IMR-90 (cell line): ENCODE data around the gene ANKRD65. TPM values are rescaled to one million over a fixed set of nuclear protein-coding genes. Genes with fewer than 3 reads are reported as not detected.

Experiments used
- ATAC-seq: fragments of 200-7000 bp; cut with Tn5 transposase; 2 replicates; pipeline ENCODE4 v1.9.1; 2020; ENCODE audit warnings: low read depth, mild to moderate bottlenecking, moderate library complexity
- BruUV-seq: library from RNA; stranded (reverse); fragments of 400-500 nt; replicated peaks from 2 replicates; lab custom pipeline; 2021; lab: Mats Ljungman, UMichigan
- CTCF ChIA-PET: fragments of 300-600 bp; formaldehyde crosslinking; extraction: SDS; loops from one replicate; lab custom pipeline; 2021; ENCODE audit warnings: antibody characterized with exemption; lab: Yijun Ruan, JAX
- POLR2A ChIA-PET: fragments of 300-600 bp; sonication (Branson Sonifier 250); formaldehyde crosslinking; loops from one replicate; lab custom pipeline; 2022; ENCODE audit warnings: antibody characterized with exemption; ENCODE audit not compliant: unreplicated experiment; lab: Charles Lee
- DNase-seq: peaks from one replicate; pipeline ENCODE4 v3.0.0; 2013
- H2AFZ ChIP-seq: replicated peaks from 2 replicates; pipeline ENCODE3; 2013; ENCODE audit warnings: low read length, mild to moderate bottlenecking; ENCODE audit not compliant: poor library complexity
- H2AK5ac ChIP-seq: 2 replicates; pipeline ENCODE4 v1.6.1; 2013; ENCODE audit warnings: low read depth, low read length, inconsistent platforms
- H2AK9ac ChIP-seq: replicated peaks from 2 replicates; pipeline ENCODE3; 2013; ENCODE audit warnings: mild to moderate bottlenecking, low read depth, low read length, moderate library complexity; ENCODE audit not compliant: poor library complexity
- H2BK120ac ChIP-seq: 2 replicates; pipeline ENCODE4 v1.6.1; 2013; ENCODE audit warnings: low read depth, low read length, inconsistent platforms
- H2BK15ac ChIP-seq: 3 replicates; pipeline ENCODE4 v1.6.1; 2013; ENCODE audit warnings: low read depth, low read length, inconsistent platforms
- H2BK20ac ChIP-seq: 2 replicates; pipeline ENCODE4 v1.6.1; 2013; ENCODE audit warnings: low read depth, mild to moderate bottlenecking, inconsistent platforms, low read length, moderate library complexity
- H2BK5ac ChIP-seq: 2 replicates; pipeline ENCODE4 v1.6.1; 2013; ENCODE audit warnings: mild to moderate bottlenecking, low read depth, low read length, inconsistent platforms; ENCODE audit not compliant: poor library complexity, severe bottlenecking
- H3K14ac ChIP-seq: replicated peaks from 2 replicates; pipeline ENCODE4 v1.6.1; 2013; ENCODE audit warnings: low read depth, low read length, inconsistent platforms
- H3K18ac ChIP-seq: 2 replicates; pipeline ENCODE4 v1.6.1; 2013; ENCODE audit warnings: low read depth, low read length, control low read depth
- H3K23ac ChIP-seq: 2 replicates; pipeline ENCODE4 v1.6.1; 2013; ENCODE audit warnings: low read depth, low read length, inconsistent platforms
- H3K27ac ChIP-seq: 2 replicates; pipeline ENCODE4 v1.5.1; 2013; ENCODE audit warnings: mild to moderate bottlenecking, control low read depth, low read length; ENCODE audit not compliant: insufficient read depth
- H3K27me3 ChIP-seq: 2 replicates; pipeline ENCODE4 v1.6.1; 2013; ENCODE audit warnings: low read length; ENCODE audit not compliant: control insufficient read depth, insufficient read depth
- H3K36me3 ChIP-seq: 2 replicates; pipeline ENCODE4 v1.6.1; 2013; ENCODE audit warnings: low read length, mixed read lengths; ENCODE audit not compliant: control insufficient read depth, insufficient read depth
- H3K4ac ChIP-seq: 2 replicates; pipeline ENCODE4 v1.6.1; 2013; ENCODE audit warnings: low read depth, low read length, inconsistent platforms
- H3K4me1 ChIP-seq: 2 replicates; pipeline ENCODE4 v1.6.1; 2013; ENCODE audit warnings: low read length, mixed read lengths; ENCODE audit not compliant: control insufficient read depth, insufficient read depth
- H3K4me2 ChIP-seq: 2 replicates; pipeline ENCODE4 v1.6.1; 2013; ENCODE audit warnings: low read depth, mild to moderate bottlenecking, control low read depth, low read length, moderate library complexity
- H3K4me3 ChIP-seq: 2 replicates; pipeline ENCODE4 v1.5.1; 2013; ENCODE audit warnings: low read depth, mild to moderate bottlenecking, control low read depth, low read length, moderate library complexity; ENCODE audit not compliant: insufficient read depth
- H3K56ac ChIP-seq: 2 replicates; pipeline ENCODE4 v1.6.1; 2013; ENCODE audit warnings: low read length, inconsistent platforms; ENCODE audit not compliant: insufficient read depth; ENCODE audit errors: extremely low read depth
- H3K79me1 ChIP-seq, 2 experiments: 2 replicates each; pipeline ENCODE4 v1.6.1; 2013; ENCODE audit warnings: low read length in 2 of 2, inconsistent platforms in 1 of 2, low read depth in 1 of 2
- H3K9ac ChIP-seq: 2 replicates; pipeline ENCODE4 v1.6.1; 2013; ENCODE audit warnings: low read depth, low read length, control low read depth
- H3K9me1 ChIP-seq: 2 replicates; pipeline ENCODE4 v1.6.1; 2013; ENCODE audit warnings: low read length, inconsistent platforms; ENCODE audit not compliant: insufficient read depth
- H3K9me3 ChIP-seq: 2 replicates; pipeline ENCODE4 v1.6.1; 2013; ENCODE audit warnings: low read length; ENCODE audit not compliant: control insufficient read depth, insufficient read depth
- H4K20me1 ChIP-seq: 2 replicates; pipeline ENCODE4 v1.6.1; 2013; ENCODE audit warnings: low read length, inconsistent platforms; ENCODE audit not compliant: insufficient read depth
- H4K5ac ChIP-seq: 2 replicates; pipeline ENCODE4 v1.6.1; 2013; ENCODE audit warnings: mild to moderate bottlenecking, low read depth, low read length, control low read depth
- H4K8ac ChIP-seq, 2 experiments: 2 replicates each; pipeline ENCODE4 v1.6.1; 2013; ENCODE audit warnings: low read depth in 2 of 2, low read length in 2 of 2, control low read depth in 1 of 2, inconsistent platforms in 1 of 2
- H4K91ac ChIP-seq: 2 replicates; pipeline ENCODE4 v1.6.1; 2013; ENCODE audit warnings: low read depth, low read length, inconsistent platforms; ENCODE audit not compliant: insufficient read depth
- CEBPB ChIP-seq: IDR thresholded peaks from 2 replicates; pipeline ENCODE4 v1.6.1; 2012; ENCODE audit warnings: low read depth, low read length, improper control_type of control experiment
- CHD1 ChIP-seq: IDR thresholded peaks from 2 replicates; pipeline ENCODE4 v1.6.1; 2012; ENCODE audit warnings: low read depth, low read length, improper control_type of control experiment
- ELK1 ChIP-seq: fragments of 150-350 bp; IDR thresholded peaks from 2 replicates; pipeline ENCODE4 v1.6.1; 2016; ENCODE audit warnings: low read depth, mild to moderate bottlenecking, low read length, moderate library complexity, borderline replicate concordance
- FOS ChIP-seq: fragments of 150-350 bp; IDR thresholded peaks from 2 replicates; pipeline ENCODE4 v1.6.1; 2016; ENCODE audit warnings: low read depth, low read length
- MAFK ChIP-seq: IDR thresholded peaks from 2 replicates; pipeline ENCODE4 v1.6.1; 2012; ENCODE audit warnings: low read depth, low read length, improper control_type of control experiment
- MAZ ChIP-seq: IDR thresholded peaks from 2 replicates; pipeline ENCODE4 v1.6.1; 2012; ENCODE audit warnings: low read depth, mild to moderate bottlenecking, low read length, improper control_type of control experiment, moderate library complexity, borderline replicate concordance
- NFE2L2 ChIP-seq: fragments of 150-350 bp; IDR thresholded peaks from 2 replicates; pipeline ENCODE4 v1.6.1; 2016; ENCODE audit warnings: low read depth, mild to moderate bottlenecking, low read length
- POLR2A ChIP-seq: IDR thresholded peaks from 2 replicates; pipeline ENCODE4 v1.6.1; 2012; ENCODE audit warnings: mild to moderate bottlenecking, low read depth, low read length
- RAD21 ChIP-seq: IDR thresholded peaks from 2 replicates; pipeline ENCODE4 v1.6.1; 2012; ENCODE audit warnings: low read length, improper control_type of control experiment
- RCOR1 ChIP-seq: IDR thresholded peaks from 2 replicates; pipeline ENCODE4 v1.6.1; 2012; ENCODE audit warnings: mild to moderate bottlenecking, low read length, improper control_type of control experiment; ENCODE audit not compliant: insufficient replicate concordance
- RFX5 ChIP-seq: IDR thresholded peaks from 2 replicates; pipeline ENCODE4 v1.8.0; 2012; ENCODE audit warnings: low read depth, mild to moderate bottlenecking, low read length, moderate library complexity
- SMC3 ChIP-seq: fragments of 150-350 bp; IDR thresholded peaks from 2 replicates; pipeline ENCODE4 v1.6.1; 2016; ENCODE audit warnings: low read depth, mild to moderate bottlenecking, antibody characterized with exemption, low read length, moderate library complexity
- USF2 ChIP-seq: fragments of 150-350 bp; IDR thresholded peaks from 2 replicates; pipeline ENCODE4 v1.6.1; 2017; ENCODE audit warnings: mild to moderate bottlenecking, antibody characterized with exemption, low read length, low read depth
- WGBS, 2 experiments: methylation state at CpG; one replicate each; pipeline versions ENCODE4 v1.1.5 to v1.1.7; 2013; ENCODE audit warnings: missing lambda C conversion rate in 2 of 2; ENCODE audit not compliant: insufficient read length in 1 of 2; ENCODE audit errors: extremely low coverage in 2 of 2; 5-methylcytosine and 5-hydroxymethylcytosine counted together
- dilution Hi-C: fragments of 300-500 bp; cut with HindIII; formaldehyde crosslinking; loops from one replicate; pipeline ENCODE4 v1.14.3; 2018; ENCODE audit warnings: low sequenced_read_pairs; ENCODE audit not compliant: unreplicated experiment
- in situ Hi-C: fragments of 300-500 bp; cut with MboI; formaldehyde crosslinking; loops from 3 replicates; pipeline ENCODE4 v1.14.3; 2019; ENCODE audit warnings: low sequenced_read_pairs, inconsistent platforms, mixed read lengths
- intact Hi-C: fragments of 100-400 bp; cut with micrococcal nuclease; formaldehyde crosslinking; loops from 2 replicates; pipeline ENCODE4 v1.10.0; 2022
- polyA plus RNA-seq, 3 experiments: library from polyadenylated mRNA; depleted of rRNA; stranded (reverse); fragments of >200 nt; gene quantifications; 2 replicates each; pipeline ENCODE4 v1.2.3, GENCODE V29; 2012; ENCODE audit warnings: low replicate concordance in 1 of 3
- total RNA-seq: library from RNA; depleted of rRNA; stranded (reverse); fragments of >200 nt; gene quantifications from 2 replicates; pipeline ENCODE4 v1.2.3, GENCODE V29; 2012

The ANKRD65 gene
- total and polyA plus RNA-seq, 2 of the 4 experiments (the other 2 are of a cell fraction) = 0.09 TPM; not detected in 1

GRCh38 chr1:1400576-1401456 is 20.3 kb downstream of the ANKRD65 start:
- peak overlapping the region; percentile 99 for H2AK9ac ChIP-seq
- no peak overlapping the region for H2BK15ac ChIP-seq
- H3K4me2 ChIP-seq = peak overlapping the region; percentile 93
- peak overlapping the region; percentile 96 for H3K4ac ChIP-seq
- no peak for ATAC-seq
- peak overlapping the region; percentile 5 to 93; a peak in 3 of 4 replicates for H4K8ac ChIP-seq
- dilution Hi-C loops (no loop called here), in situ Hi-C loops (no loop called here), intact Hi-C loops (no loop called here)
- H3K9ac ChIP-seq = peak overlapping the region; percentile 97
- H2AFZ ChIP-seq = peak overlapping the region; percentile 94
- peak overlapping the region; percentile 84 for H4K5ac ChIP-seq
- peaks cover 53% of the 10 kb centered on the region for H3K36me3 ChIP-seq
- H4K20me1 ChIP-seq = peaks cover 28% of the 10 kb centered on the region; the same call in 1 of the 2 replicates
- no peaks in the 10 kb centered on the region for H3K27me3 ChIP-seq
- DNase-seq = peak; percentile 23
- peaks cover 11% of the 10 kb centered on the region for H3K9me1 ChIP-seq
- H3K18ac ChIP-seq = no peak overlapping the region
- H4K91ac ChIP-seq = no peak overlapping the region
- WGBS, 2 experiments = 94% methylated on average over 13 of the region's 22 CpGs; no CpG with 5 or more reads in 1 of the 2 experiments
- H3K4me3 ChIP-seq = peak overlapping the region; percentile 93
- H3K79me1 ChIP-seq = peaks cover 22 to 66% of the 10 kb centered on the region in 2 experiments
- peak overlapping the region; percentile 92 for H3K27ac ChIP-seq
- H2AK5ac ChIP-seq = peak overlapping the region; percentile 97
- no peak overlapping the region for H2BK20ac ChIP-seq
- H2BK5ac ChIP-seq = peak overlapping the region; percentile 77
- H3K56ac ChIP-seq = 0 out of 2 replicates have a peak overlapping the region, but pooled peaks have one; percentile 24
- no peak overlapping the region for H2BK120ac ChIP-seq
- H3K14ac ChIP-seq = peak overlapping the region; percentile 99; the same call in 1 of the 2 replicates
- no peaks in the 10 kb centered on the region for H3K9me3 ChIP-seq
- BruUV-seq = no TSS peak
- H3K23ac ChIP-seq = peak overlapping the region; percentile 98; the same call in 1 of the 2 replicates
- CTCF ChIA-PET = interaction anchor here (1.1 kb wide), 1 partner anchor 40 kb away, joined by 6 read pairs; no protein-coding TSS in a partner anchor
- H3K4me1 ChIP-seq = peaks cover 12% of the 10 kb centered on the region
- POLR2A ChIA-PET = interaction anchor here (0.9 to 1.0 kb wide), 2 partner anchors 10 to 31 kb away, joined by 3 read pairs; no protein-coding TSS in a partner anchor
- TF ChIP-seq RFX5 (no peak), CEBPB (no peak), FOS (no peak), MAZ (no peak), USF2 (no peak), NFE2L2 (no peak), POLR2A (no peak), SMC3 (no peak), RAD21 (no peak), RCOR1 (no peak), ELK1 (no peak), CHD1 (no peak), MAFK (no peak)
